ENCODE results near the gene KLF11. TPM values are rescaled to one million over a fixed set of nuclear protein-coding genes. Genes with fewer than 3 reads are reported as not detected.

Gene KLF11
- total and polyA plus RNA-seq, 2 experiments from 2014 or later = 10.2 to 11.3 TPM

DNA sequence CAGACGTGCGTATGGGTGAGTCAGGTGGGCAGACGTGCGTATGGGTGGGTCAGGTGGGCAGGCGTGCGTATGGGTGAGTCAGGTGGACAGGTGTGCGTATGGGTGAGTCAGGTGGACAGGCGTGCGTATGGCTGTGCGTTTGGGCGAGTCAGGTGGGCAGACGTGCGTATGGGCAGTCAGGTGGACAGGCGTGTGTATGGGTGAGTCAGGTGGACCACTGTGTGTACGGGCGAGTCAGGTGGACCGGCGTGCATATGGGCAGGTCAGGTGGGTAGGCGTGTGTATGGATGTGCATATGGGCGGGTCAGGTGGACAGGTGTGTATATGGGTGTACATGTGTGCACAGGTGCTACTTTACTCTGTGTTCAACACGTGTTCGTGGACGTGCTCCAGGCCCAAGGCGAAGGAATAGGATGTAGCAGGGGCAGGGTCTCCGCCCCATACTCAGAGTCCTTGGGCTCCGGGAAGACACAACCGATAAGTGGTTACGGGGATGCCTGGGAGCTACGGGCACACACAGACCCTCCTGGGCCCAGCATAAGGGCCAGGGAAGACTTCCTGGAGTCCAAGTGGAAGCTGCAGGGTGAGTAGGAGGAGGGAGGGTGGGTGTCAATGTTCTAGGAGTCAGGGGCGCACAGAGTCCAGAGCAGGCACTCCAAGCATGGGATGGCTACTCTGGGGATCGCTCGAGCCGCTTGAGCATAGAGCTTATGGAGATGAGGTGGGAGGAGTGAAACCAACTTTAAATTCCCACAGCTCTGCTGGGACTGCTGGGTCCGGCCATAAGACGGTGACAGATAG is 27.1 kb upstream of the KLF11 start:
- no peak overlapping the region for H3K27ac ChIP-seq
- no peak overlapping the region for H2AFZ ChIP-seq
- WGBS (ENCODE audit: low lambda C conversion rate, missing lambda C conversion rate) = 91% methylated on average over 34 of the region's 35 CpGs
- no peaks in the 10 kb centered on the region for H3K79me2 ChIP-seq
- no peaks in the 10 kb centered on the region for H3K27me3 ChIP-seq
- no peak overlapping the region for H3K4me3 ChIP-seq
- no peak overlapping the region for H3K4me2 ChIP-seq
- no peaks in the 10 kb centered on the region for H3K4me1 ChIP-seq (ENCODE audit: insufficient read depth)
- no peak for DNase-seq (ENCODE audit: low spot score)
- TF ChIP-seq EZH2phosphoT487 (IDR thresholded peaks at IDR 0.05; ENCODE audit: low read depth, severe bottlenecking, unreplicated experiment) (no peak), CTCF (IDR thresholded peaks at IDR 0.05; ENCODE audit: poor library complexity) (no peak), EZH2 (IDR thresholded peaks at IDR 0.05; ENCODE audit: borderline replicate concordance) (no peak)
- no peaks in the 10 kb centered on the region for H3K36me3 ChIP-seq (replicated peaks; ENCODE audit: insufficient read depth, low read depth)
- H4K20me1 ChIP-seq (ENCODE audit: insufficient read depth, poor library complexity, severe bottlenecking) = no peaks in the 10 kb centered on the region
- no peaks in the 10 kb centered on the region for H3K9me2 ChIP-seq (replicated peaks; ENCODE audit: insufficient read depth)
- no peaks in the 10 kb centered on the region for H3K9me3 ChIP-seq (ENCODE audit: low read depth)

DNA sequence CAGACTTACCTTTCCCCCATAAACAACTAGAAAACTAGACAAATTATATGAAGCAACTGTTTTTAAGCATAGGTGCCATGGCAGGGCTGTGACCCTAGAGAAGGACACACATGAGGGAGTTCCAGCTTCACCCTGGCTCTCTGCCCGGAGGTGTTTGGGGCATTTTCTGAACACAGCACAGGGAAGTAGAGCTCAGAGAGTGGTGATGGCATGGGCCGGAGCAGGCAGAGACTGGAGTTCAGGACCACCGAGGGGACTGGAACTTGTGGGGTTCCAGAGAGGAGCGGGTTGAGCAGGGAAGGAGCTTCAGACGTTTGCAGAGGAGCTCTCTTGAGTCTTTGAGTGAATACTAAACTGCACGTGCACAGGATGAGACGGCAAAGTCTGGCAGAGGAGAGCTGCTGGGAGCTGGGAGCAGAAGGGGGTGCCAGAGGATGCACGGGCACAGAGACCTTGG is 26.5 kb upstream of the KLF11 start:
- Histone ChIP-seq H3K9me2 (replicated peaks; ENCODE audit: insufficient read depth) (no peaks in the 10 kb centered on the region), H3K4me2 (no peak overlapping the region), H2AFZ (no peak overlapping the region), H3K79me2 (no peaks in the 10 kb centered on the region), H3K4me3 (no peak overlapping the region), H3K36me3 (replicated peaks; ENCODE audit: insufficient read depth, low read depth) (no peaks in the 10 kb centered on the region), H3K9me3 (ENCODE audit: low read depth) (no peaks in the 10 kb centered on the region), H3K27me3 (no peaks in the 10 kb centered on the region), H3K4me1 (ENCODE audit: insufficient read depth) (no peaks in the 10 kb centered on the region), H4K20me1 (ENCODE audit: insufficient read depth, poor library complexity, severe bottlenecking) (no peaks in the 10 kb centered on the region), H3K27ac (no peak overlapping the region)
- no peak for DNase-seq (ENCODE audit: low spot score)
- no peak for TF ChIP-seq EZH2 (IDR thresholded peaks at IDR 0.05; ENCODE audit: borderline replicate concordance)
- WGBS (ENCODE audit: low lambda C conversion rate, missing lambda C conversion rate) = 90% methylated on average over 8 of the region's 8 CpGs

- Histone ChIP-seq H3K4me2 (no peak overlapping the region), H4K20me1 (ENCODE audit: insufficient read depth, poor library complexity, severe bottlenecking) (no peaks in the 10 kb centered on the region), H2AFZ (no peak overlapping the region), H3K4me1 (ENCODE audit: insufficient read depth) (no peaks in the 10 kb centered on the region), H3K36me3 (replicated peaks; ENCODE audit: insufficient read depth, low read depth) (no peaks in the 10 kb centered on the region), H3K9me3 (ENCODE audit: low read depth) (no peaks in the 10 kb centered on the region), H3K27ac (no peak overlapping the region), H3K9me2 (replicated peaks; ENCODE audit: insufficient read depth) (no peaks in the 10 kb centered on the region), H3K79me2 (no peaks in the 10 kb centered on the region), H3K4me3 (no peak overlapping the region), H3K27me3 (no peaks in the 10 kb centered on the region)
- no peak for TF ChIP-seq EZH2 (IDR thresholded peaks at IDR 0.05; ENCODE audit: borderline replicate concordance)
- no peak for TF ChIP-seq CTCF (IDR thresholded peaks at IDR 0.05; ENCODE audit: poor library complexity)
- no peak for TF ChIP-seq EZH2phosphoT487 (IDR thresholded peaks at IDR 0.05; ENCODE audit: low read depth, severe bottlenecking, unreplicated experiment)
- 92% methylated on average over 5 of the region's 5 CpGs for WGBS (ENCODE audit: low lambda C conversion rate, missing lambda C conversion rate)
- DNase-seq (ENCODE audit: low spot score) = no peak
These were observed 25.9 kb upstream of the KLF11 start for GRCh38 chr2:10017313-10017941.

DNA sequence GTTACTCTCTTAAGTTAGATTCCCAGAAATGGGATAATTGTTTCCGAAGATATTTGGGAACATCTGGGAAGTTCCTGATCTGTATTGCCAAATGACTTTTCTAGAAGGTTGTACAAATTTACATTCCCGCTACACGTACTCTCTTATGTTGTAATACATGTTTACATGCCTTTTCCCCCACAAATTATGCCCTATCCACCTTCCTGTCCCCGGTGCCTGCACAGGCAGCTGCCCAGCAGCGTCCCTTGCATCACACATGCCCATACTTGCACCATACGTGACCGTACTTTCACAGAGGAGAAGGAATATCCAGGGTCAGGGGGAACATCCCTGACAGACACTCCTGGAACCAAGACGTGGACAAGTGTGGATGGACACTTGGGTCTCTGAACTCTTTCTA is 24.2 kb upstream of the KLF11 start:
- Histone ChIP-seq H3K9me2 (replicated peaks; ENCODE audit: insufficient read depth) (no peaks in the 10 kb centered on the region), H3K27ac (no peak overlapping the region), H3K79me2 (no peaks in the 10 kb centered on the region), H2AFZ (no peak overlapping the region), H3K27me3 (no peaks in the 10 kb centered on the region), H3K4me3 (no peak overlapping the region), H3K9me3 (ENCODE audit: low read depth) (no peaks in the 10 kb centered on the region), H4K20me1 (ENCODE audit: insufficient read depth, poor library complexity, severe bottlenecking) (no peaks in the 10 kb centered on the region), H3K36me3 (replicated peaks; ENCODE audit: insufficient read depth, low read depth) (no peaks in the 10 kb centered on the region), H3K4me2 (no peak overlapping the region), H3K4me1 (ENCODE audit: insufficient read depth) (no peaks in the 10 kb centered on the region)
- no peak for DNase-seq (ENCODE audit: low spot score)
- TF ChIP-seq EZH2phosphoT487 (IDR thresholded peaks at IDR 0.05; ENCODE audit: low read depth, severe bottlenecking, unreplicated experiment) (no peak), EZH2 (IDR thresholded peaks at IDR 0.05; ENCODE audit: borderline replicate concordance) (no peak), CTCF (IDR thresholded peaks at IDR 0.05; ENCODE audit: poor library complexity) (no peak)
- 80% methylated on average over 8 of the region's 8 CpGs for WGBS (ENCODE audit: low lambda C conversion rate, missing lambda C conversion rate)

All from hepatocyte (in vitro differentiated cells).